Measurements from ENCODE around the gene GGTA1.
"Not testable (repeated sequence)": the region's sequence is repeated elsewhere in the genome, so short reads cannot be mapped to it uniquely, and the experiment has no call there.

The GGTA1 gene

GRCh38 chr9:121498487-121499176, 1.0 kb downstream of the GGTA1 start:
- no peak for DNase-seq

GRCh38 chr9:121498150-121498486, 1.5 kb downstream of the GGTA1 start:
- DNase-seq = peak; percentile 61

- no peak for DNase-seq
Observed at GRCh38 chr9:121495976-121496375, 3.7 kb downstream of the GGTA1 start.

GRCh38 chr9:121494192-121494591, 5.5 kb downstream of the GGTA1 start:
- DNase-seq = no peak

- DNase-seq = no peak
Observed at GRCh38 chr9:121491111-121491510, 8.5 kb downstream of the GGTA1 start.

- no peak for DNase-seq
Observed at GRCh38 chr9:121489344-121489743, 10.3 kb downstream of the GGTA1 start.

GRCh38 chr9:121486043-121486442, 13.6 kb downstream of the GGTA1 start:
- DNase-seq = no peak

- DNase-seq = no peak
Observed at GRCh38 chr9:121485623-121486022, 14.0 kb downstream of the GGTA1 start.

GRCh38 chr9:121484651-121485446, 14.8 kb downstream of the GGTA1 start:
- no peak for DNase-seq

- DNase-seq = no peak
Observed at GRCh38 chr9:121483473-121484031, 16.1 kb downstream of the GGTA1 start.

- DNase-seq = peak; percentile 53
Observed at GRCh38 chr9:121483049-121483448, 16.6 kb downstream of the GGTA1 start.

GRCh38 chr9:121478816-121479676, 20.6 kb downstream of the GGTA1 start:
- DNase-seq = no peak

- no peak for DNase-seq
Observed at GRCh38 chr9:121476156-121476555, 23.5 kb downstream of the GGTA1 start.

GRCh38 chr9:121474231-121474947, 25.3 kb downstream of the GGTA1 start:
- DNase-seq = no peak

GRCh38 chr9:121473229-121473628, 26.4 kb downstream of the GGTA1 start:
- no peak for DNase-seq

- no peak for DNase-seq
Observed at GRCh38 chr9:121472446-121472845, 27.2 kb downstream of the GGTA1 start.

- DNase-seq = no peak
Observed at GRCh38 chr9:121466142-121466541, 33.5 kb downstream of the GGTA1 start.

- DNase-seq = no peak
Observed at GRCh38 chr9:121464968-121465367, 34.7 kb downstream of the GGTA1 start.

- DNase-seq = no peak
Observed at GRCh38 chr9:121463026-121463807, 36.4 kb downstream of the GGTA1 start.

- no peak for DNase-seq
Observed at GRCh38 chr9:121459513-121459912, 40.1 kb downstream of the GGTA1 start.

- DNase-seq = not testable (repeated sequence)
Observed at GRCh38 chr9:121458449-121458848, 41.2 kb downstream of the GGTA1 start.

Data from NCI-H510A (cell line).